Measurements from ENCODE around the gene SCMH1.

The SCMH1 gene

DNA sequence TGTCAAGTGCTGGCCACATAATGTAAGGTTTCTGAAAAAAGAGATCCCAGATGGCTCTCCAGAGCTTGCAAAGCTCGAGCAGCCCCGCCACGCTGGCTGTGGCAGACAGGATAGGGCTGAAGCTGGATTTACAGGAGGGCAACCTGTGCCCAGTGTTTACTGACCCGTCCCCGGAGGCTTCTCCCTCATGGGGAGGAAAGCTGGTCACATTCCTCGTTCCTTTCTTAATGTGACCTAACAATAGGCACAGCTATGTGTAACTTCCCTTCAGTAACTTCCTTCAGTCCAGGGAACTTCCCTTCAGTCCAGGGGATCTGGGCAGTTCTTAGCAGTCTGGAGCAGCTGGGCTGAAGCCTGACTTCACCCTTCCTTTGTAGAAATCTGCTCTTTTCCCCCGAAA, 228.3 kb downstream of the SCMH1 start (continued):
- TF ChIP-seq ZNF248 (tag by site-specific recombination; IDR thresholded peaks at IDR 0.05), result no peak
- no peak for TF ChIP-seq ZXDB (tag by site-specific recombination; IDR thresholded peaks at IDR 0.05)
- TF ChIP-seq ZBTB8A (tag by site-specific recombination; IDR thresholded peaks at IDR 0.05), result no peak
- TF ChIP-seq ZNF394 (tag by site-specific recombination; IDR thresholded peaks at IDR 0.05; ENCODE audit: borderline replicate concordance), result no peak
- TF ChIP-seq, protein P1, sequence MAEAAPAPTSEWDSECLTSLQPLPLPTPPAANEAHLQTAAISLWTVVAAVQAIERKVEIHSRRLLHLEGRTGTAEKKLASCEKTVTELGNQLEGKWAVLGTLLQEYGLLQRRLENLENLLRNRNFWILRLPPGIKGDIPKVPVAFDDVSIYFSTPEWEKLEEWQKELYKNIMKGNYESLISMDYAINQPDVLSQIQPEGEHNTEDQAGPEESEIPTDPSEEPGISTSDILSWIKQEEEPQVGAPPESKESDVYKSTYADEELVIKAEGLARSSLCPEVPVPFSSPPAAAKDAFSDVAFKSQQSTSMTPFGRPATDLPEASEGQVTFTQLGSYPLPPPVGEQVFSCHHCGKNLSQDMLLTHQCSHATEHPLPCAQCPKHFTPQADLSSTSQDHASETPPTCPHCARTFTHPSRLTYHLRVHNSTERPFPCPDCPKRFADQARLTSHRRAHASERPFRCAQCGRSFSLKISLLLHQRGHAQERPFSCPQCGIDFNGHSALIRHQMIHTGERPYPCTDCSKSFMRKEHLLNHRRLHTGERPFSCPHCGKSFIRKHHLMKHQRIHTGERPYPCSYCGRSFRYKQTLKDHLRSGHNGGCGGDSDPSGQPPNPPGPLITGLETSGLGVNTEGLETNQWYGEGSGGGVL (tag by site-specific recombination; IDR thresholded peaks at IDR 0.05), result no peak
- TF ChIP-seq, protein P2, sequence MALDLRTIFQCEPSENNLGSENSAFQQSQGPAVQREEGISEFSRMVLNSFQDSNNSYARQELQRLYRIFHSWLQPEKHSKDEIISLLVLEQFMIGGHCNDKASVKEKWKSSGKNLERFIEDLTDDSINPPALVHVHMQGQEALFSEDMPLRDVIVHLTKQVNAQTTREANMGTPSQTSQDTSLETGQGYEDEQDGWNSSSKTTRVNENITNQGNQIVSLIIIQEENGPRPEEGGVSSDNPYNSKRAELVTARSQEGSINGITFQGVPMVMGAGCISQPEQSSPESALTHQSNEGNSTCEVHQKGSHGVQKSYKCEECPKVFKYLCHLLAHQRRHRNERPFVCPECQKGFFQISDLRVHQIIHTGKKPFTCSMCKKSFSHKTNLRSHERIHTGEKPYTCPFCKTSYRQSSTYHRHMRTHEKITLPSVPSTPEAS (tag by site-specific recombination; IDR thresholded peaks at IDR 0.05), result no peak
- TF ChIP-seq, protein P3, sequence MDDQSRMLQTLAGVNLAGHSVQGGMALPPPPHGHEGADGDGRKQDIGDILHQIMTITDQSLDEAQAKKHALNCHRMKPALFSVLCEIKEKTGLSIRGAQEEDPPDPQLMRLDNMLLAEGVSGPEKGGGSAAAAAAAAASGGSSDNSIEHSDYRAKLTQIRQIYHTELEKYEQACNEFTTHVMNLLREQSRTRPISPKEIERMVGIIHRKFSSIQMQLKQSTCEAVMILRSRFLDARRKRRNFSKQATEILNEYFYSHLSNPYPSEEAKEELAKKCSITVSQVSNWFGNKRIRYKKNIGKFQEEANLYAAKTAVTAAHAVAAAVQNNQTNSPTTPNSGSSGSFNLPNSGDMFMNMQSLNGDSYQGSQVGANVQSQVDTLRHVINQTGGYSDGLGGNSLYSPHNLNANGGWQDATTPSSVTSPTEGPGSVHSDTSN (CRISPR knock-in tag; IDR thresholded peaks at IDR 0.05), result no peak
- TF ChIP-seq, protein P4, sequence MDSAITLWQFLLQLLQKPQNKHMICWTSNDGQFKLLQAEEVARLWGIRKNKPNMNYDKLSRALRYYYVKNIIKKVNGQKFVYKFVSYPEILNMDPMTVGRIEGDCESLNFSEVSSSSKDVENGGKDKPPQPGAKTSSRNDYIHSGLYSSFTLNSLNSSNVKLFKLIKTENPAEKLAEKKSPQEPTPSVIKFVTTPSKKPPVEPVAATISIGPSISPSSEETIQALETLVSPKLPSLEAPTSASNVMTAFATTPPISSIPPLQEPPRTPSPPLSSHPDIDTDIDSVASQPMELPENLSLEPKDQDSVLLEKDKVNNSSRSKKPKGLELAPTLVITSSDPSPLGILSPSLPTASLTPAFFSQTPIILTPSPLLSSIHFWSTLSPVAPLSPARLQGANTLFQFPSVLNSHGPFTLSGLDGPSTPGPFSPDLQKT (IDR thresholded peaks at IDR 0.05; ENCODE audit: borderline replicate concordance, low read depth, low read length), result no peak

DNA sequence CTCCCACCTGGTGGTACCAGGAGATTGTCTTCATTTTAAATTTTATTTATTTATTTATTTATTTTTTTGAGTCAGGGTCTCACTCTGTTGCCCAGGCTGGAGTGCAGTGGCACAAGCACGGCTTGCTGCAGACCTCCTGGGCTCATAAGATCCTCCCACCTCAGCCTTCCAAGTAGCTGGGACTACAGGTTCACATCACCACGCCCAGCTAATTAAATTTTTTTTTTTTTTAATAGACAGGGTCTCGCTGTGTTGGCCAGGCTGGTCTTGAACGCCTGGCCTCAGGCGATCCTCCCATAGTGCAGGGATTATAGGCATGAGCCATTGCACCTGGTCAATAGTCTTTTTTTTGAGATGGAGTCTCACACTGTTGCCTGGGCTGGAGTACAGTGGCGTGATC, 229.1 kb downstream of the SCMH1 start:
- H3K27ac ChIP-seq (ENCODE audit: extremely low read depth, low read depth, low read length), result no peak overlapping the region
- ChIA-PET POLR2A (interaction anchor here (1.7 kb wide), 1 partner anchor 10 kb away, joined by 5 read pairs; no protein-coding TSS in a partner anchor), CTCF (interaction anchor here (1.1 to 2.4 kb wide), 3 partner anchors 9 to 64 kb away, joined by 3 to 6 read pairs (median 3); no protein-coding TSS in a partner anchor)
- peak; percentile 91 for TF ChIP-seq ZNF121 (tag by site-specific recombination; IDR thresholded peaks at IDR 0.05)
- TF ChIP-seq ZNF549 (tag by site-specific recombination; IDR thresholded peaks at IDR 0.05), result no peak
- no peaks in the 10 kb centered on the region for H3K4me1 ChIP-seq (ENCODE audit: control insufficient read depth, insufficient read depth, low read length)
- H3K4me3 ChIP-seq (ENCODE audit: low read depth, low read length), result no peak overlapping the region
- H3K9me3 ChIP-seq (ENCODE audit: control insufficient read depth, insufficient read depth, low read depth, low read length), result no peaks in the 10 kb centered on the region
- peaks cover 19 to 98% of the 10 kb centered on the region in 2 experiments for H3K36me3 ChIP-seq (ENCODE audit: control insufficient read depth in 2 of 2, insufficient read depth in 1 of 2, low read length in 2 of 2)

DNA sequence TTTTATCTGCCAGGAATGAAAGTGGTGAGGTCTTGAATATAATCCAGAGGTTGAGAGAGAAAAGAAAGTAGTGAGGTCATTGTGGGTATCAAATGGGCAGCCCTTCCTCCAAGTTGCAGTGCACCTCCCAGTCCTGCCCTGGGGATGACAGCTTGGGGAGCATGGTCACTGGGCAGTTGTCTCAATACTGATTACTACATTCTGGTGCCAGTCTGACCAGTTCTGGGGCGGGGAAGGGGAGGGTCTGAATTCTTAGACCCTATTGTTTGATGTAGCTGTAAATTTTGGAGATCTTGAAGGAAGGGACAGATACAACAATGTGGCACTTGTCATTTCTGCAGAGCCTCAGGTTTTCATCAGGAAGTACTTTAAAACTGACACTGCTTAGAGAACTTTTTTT, 231.8 kb downstream of the SCMH1 start:
- POLR2A ChIA-PET, result no interaction called here
- Histone ChIP-seq H3K4me1 (ENCODE audit: control insufficient read depth, insufficient read depth, low read length) (no peaks in the 10 kb centered on the region), H3K4me3 (ENCODE audit: low read depth, low read length) (no peak overlapping the region), H3K36me3 (ENCODE audit: control insufficient read depth in 2 of 2, insufficient read depth in 1 of 2, low read length in 2 of 2) (peaks cover 29 to 99% of the 10 kb centered on the region in 2 experiments), H3K9me3 (ENCODE audit: control insufficient read depth, insufficient read depth, low read depth, low read length) (no peaks in the 10 kb centered on the region), H3K27ac (ENCODE audit: extremely low read depth, low read depth, low read length) (no peak overlapping the region)
- CTCF ChIA-PET, result no interaction called here
- no peak for TF ChIP-seq ZNF10 (tag by site-specific recombination; IDR thresholded peaks at IDR 0.05)
- TF ChIP-seq ZNF433 (tag by site-specific recombination; IDR thresholded peaks at IDR 0.05; ENCODE audit: low read depth), result no peak
- no peak for TF ChIP-seq WT1 (tag by site-specific recombination; IDR thresholded peaks at IDR 0.05)
- TF ChIP-seq ZNF416 (tag by site-specific recombination; IDR thresholded peaks at IDR 0.05), result no peak
- no peak for TF ChIP-seq ZNF548 (tag by site-specific recombination; IDR thresholded peaks at IDR 0.05)
- TF ChIP-seq TRIM28 (IDR thresholded peaks at IDR 0.05; ENCODE audit: borderline replicate concordance, low read length), result no peak
- TF ChIP-seq ZNF394 (tag by site-specific recombination; IDR thresholded peaks at IDR 0.05; ENCODE audit: borderline replicate concordance), result no peak
- TF ChIP-seq ZNF610 (tag by site-specific recombination; IDR thresholded peaks at IDR 0.05; ENCODE audit: borderline replicate concordance), result no peak
- no peak for TF ChIP-seq ZBTB21 (tag by site-specific recombination; IDR thresholded peaks at IDR 0.05)
- no peak for TF ChIP-seq ZNF121 (tag by site-specific recombination; IDR thresholded peaks at IDR 0.05)
- no peak for TF ChIP-seq HOXC10 (CRISPR knock-in tag; IDR thresholded peaks at IDR 0.05)
- no peak for TF ChIP-seq ZNF404 (tag by site-specific recombination; IDR thresholded peaks at IDR 0.05)
- TF ChIP-seq, protein P5, sequence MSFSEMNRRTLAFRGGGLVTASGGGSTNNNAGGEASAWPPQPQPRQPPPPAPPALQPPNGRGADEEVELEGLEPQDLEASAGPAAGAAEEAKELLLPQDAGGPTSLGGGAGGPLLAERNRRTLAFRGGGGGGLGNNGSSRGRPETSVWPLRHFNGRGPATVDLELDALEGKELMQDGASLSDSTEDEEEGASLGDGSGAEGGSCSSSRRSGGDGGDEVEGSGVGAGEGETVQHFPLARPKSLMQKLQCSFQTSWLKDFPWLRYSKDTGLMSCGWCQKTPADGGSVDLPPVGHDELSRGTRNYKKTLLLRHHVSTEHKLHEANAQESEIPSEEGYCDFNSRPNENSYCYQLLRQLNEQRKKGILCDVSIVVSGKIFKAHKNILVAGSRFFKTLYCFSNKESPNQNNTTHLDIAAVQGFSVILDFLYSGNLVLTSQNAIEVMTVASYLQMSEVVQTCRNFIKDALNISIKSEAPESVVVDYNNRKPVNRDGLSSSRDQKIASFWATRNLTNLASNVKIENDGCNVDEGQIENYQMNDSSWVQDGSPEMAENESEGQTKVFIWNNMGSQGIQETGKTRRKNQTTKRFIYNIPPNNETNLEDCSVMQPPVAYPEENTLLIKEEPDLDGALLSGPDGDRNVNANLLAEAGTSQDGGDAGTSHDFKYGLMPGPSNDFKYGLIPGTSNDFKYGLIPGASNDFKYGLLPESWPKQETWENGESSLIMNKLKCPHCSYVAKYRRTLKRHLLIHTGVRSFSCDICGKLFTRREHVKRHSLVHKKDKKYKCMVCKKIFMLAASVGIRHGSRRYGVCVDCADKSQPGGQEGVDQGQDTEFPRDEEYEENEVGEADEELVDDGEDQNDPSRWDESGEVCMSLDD (tag by site-specific recombination; IDR thresholded peaks at IDR 0.05), result no peak
- TF ChIP-seq ZNF555 (tag by site-specific recombination; conservative IDR thresholded peaks at IDR 0.05), result no peak
- TF ChIP-seq ZNF132 (tag by site-specific recombination; IDR thresholded peaks at IDR 0.05; ENCODE audit: borderline replicate concordance), result no peak
- no peak for TF ChIP-seq ZNF266 (tag by site-specific recombination; IDR thresholded peaks at IDR 0.05; ENCODE audit: low read depth)
- TF ChIP-seq, protein P6, sequence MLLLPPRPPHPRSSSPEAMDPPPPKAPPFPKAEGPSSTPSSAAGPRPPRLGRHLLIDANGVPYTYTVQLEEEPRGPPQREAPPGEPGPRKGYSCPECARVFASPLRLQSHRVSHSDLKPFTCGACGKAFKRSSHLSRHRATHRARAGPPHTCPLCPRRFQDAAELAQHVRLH (tag by site-specific recombination; IDR thresholded peaks at IDR 0.05), result no peak
